Measurements from ENCODE around the gene TWF1.
A peak's percentile ranks its signal among the peaks of the same experiment; 100 is the strongest.
"Not testable (repeated sequence)": the region's sequence is repeated elsewhere in the genome, so short reads cannot be mapped to it uniquely, and the experiment has no call there.

Gene TWF1

DNA sequence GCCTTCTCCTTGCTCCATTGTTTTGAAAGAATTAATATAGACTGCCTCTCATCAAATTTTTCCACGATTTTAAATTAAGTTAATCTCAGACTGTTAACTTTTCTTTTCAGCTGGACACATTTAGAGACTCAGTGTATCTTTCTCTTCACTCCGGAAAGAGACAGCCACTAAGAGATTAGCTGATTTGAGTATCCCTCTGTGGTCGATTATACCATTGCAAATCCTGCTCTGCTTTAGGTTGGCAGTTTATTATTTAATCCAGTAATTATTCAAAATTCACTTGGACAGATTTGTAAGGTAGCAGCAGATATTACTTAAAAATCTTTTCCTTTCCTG lies 588 bp upstream of the TWF1 start:
- DNase-seq (ENCODE audit: low read depth in 1 of 2, low spot score in 1 of 2): no peak

- no peak for DNase-seq (ENCODE audit: low read depth in 1 of 2, low spot score in 1 of 2)
Measured at GRCh38 chr12:43805149-43805859, 813 bp downstream of the TWF1 start.

GRCh38 chr12:43797561-43798217 lies 8.4 kb downstream of the TWF1 start:
- no peak for DNase-seq (ENCODE audit: low read depth in 1 of 2, low spot score in 1 of 2)

- DNase-seq (ENCODE audit: low read depth in 1 of 2, low spot score in 1 of 2): no peak
Measured at GRCh38 chr12:43795716-43796280, 10.3 kb downstream of the TWF1 start.

GRCh38 chr12:43789941-43790340 lies 16.2 kb downstream of the TWF1 start:
- DNase-seq (ENCODE audit: low read depth in 1 of 2, low spot score in 1 of 2): no peak

DNA sequence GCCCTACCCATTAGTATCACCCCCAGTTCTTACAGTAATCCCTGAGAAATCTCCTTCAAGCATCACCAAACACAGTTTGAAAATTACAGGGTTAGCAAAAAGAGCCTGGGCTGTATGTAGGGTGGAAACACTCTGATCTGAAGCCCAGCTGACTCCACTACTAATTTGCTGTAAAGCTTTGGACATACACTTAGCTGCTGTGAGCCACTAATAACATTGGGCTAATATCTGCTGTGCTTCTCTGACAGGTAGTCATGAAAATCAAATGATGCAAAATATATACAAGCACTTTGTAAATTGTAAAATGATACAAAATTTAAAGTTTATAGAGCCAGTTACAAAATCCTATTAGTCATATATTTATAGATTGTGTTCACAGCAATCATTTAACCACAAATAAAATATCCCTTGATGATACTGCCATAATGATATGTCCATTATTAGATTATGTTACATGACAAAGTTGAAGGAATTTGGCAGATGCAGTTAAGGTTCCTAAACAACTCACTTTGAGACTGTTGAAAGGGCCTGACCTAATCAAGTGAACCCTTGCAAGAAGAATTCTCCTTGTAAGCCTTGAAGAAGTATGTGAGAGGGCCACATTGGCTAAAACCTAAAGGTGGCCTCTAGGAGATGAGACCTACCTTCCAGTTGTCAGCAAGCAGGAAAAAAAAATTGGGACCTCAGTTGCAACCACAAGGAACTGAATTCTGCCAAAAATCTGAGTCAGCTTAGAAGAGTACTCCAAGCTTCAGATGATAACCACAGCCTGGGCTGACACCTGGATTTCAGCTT lies 19.0 kb downstream of the TWF1 start:
- no peak for DNase-seq (ENCODE audit: low read depth in 1 of 2, low spot score in 1 of 2)

GRCh38 chr12:43776498-43776897 lies 29.6 kb downstream of the TWF1 start:
- no peak for DNase-seq (ENCODE audit: low read depth in 1 of 2, low spot score in 1 of 2)

- DNase-seq (ENCODE audit: low read depth in 1 of 2, low spot score in 1 of 2): no peak
Measured at GRCh38 chr12:43766291-43766690, 39.8 kb downstream of the TWF1 start.

DNA sequence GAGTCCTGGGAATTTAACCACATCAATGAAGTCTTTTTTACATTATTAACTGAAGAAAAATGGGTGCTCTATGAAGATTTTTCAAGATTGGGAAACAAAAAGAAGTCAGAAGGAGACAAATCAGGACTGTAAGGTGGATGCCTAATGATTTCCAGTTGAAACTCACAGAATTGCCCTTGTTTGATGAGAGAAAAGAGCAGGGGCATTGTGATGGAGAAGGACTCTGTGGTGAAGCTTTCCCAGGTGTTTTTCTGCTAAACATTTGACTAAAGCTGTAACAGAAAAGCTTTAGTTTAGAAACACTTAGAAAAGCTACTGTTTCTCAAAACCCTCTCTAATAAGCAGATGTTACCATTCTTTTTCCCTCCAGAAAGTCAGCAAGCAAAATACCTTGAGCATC lies 41.6 kb downstream of the TWF1 start:
- no peak for DNase-seq (ENCODE audit: low read depth in 1 of 2, low spot score in 1 of 2)

GRCh38 chr12:43763769-43764168 lies 42.3 kb downstream of the TWF1 start:
- DNase-seq (ENCODE audit: low read depth in 1 of 2, low spot score in 1 of 2): no peak

DNA sequence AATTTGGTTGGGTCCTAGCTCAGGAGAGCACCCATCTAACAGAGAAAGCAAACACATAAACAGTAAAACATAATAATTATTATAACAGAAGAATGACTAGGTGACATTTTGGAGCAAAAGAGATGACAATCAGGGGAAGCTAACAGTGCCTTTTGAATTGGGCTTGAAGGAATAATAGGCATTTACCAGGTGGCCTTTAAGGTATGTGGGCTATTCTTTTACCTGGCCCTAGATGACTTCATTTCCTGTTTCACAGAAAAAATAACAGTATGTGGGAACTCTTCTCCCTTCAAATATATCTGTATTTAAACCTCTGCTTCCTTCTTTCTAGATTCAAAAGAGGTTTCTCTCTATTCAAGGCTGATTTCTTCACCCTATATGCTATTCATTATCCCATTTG lies 43.5 kb downstream of the TWF1 start:
- no peak for DNase-seq (ENCODE audit: low read depth in 1 of 2, low spot score in 1 of 2)

DNA sequence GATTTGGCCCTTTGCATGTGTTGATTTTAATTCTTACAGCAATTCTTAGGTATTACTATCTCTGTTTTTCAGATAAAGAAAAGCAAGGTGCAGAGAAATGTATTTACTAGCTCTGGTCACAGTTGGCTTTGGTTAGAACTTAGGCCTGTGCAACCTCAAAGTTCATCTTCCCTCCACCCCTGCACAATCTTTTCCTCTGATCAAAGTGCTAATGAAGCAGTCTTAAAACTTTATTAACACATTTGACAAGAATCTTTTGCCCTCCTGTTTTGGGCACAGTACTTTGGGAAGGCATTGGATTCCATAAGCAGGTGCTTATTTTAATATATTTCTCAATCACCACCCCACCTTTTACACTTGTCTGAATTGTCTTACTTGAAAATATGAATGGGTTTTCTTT lies 44.6 kb downstream of the TWF1 start:
- no peak for DNase-seq (ENCODE audit: low read depth in 1 of 2, low spot score in 1 of 2)

DNA sequence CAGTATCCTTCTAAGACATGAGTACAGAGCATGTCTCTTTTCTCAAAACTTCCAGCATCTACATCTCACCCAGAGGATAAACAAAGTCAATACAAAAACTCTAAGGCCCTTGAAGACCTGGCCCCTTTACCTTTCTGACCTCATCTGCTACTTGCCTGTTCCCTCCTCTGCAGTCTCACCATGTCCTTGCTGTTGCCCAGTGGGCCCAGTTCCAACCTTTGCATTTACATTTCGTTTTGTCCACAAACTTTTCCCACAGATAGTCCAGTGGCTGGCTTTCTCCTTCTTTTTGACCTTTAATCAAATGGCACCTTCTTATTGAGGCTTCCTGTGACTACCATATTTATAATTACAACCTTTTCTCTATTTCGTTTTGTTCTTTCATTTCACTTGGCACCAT lies 45.7 kb downstream of the TWF1 start:
- DNase-seq (ENCODE audit: low read depth in 1 of 2, low spot score in 1 of 2): no peak

- DNase-seq (ENCODE audit: low read depth in 1 of 2, low spot score in 1 of 2): peak; percentile 87 to 94
Measured at GRCh38 chr12:43758728-43759563, 47.2 kb downstream of the TWF1 start, which contains the start of the genes IRAK4 and PUS7L. Gene IRAK4 (plus strand): TSS chr12:43758951. CDS start chr12:43768112, 9,161 bp downstream. Gene PUS7L (minus strand): TSS chr12:43758790. CDS start chr12:43755245, 3,545 bp downstream.

DNA sequence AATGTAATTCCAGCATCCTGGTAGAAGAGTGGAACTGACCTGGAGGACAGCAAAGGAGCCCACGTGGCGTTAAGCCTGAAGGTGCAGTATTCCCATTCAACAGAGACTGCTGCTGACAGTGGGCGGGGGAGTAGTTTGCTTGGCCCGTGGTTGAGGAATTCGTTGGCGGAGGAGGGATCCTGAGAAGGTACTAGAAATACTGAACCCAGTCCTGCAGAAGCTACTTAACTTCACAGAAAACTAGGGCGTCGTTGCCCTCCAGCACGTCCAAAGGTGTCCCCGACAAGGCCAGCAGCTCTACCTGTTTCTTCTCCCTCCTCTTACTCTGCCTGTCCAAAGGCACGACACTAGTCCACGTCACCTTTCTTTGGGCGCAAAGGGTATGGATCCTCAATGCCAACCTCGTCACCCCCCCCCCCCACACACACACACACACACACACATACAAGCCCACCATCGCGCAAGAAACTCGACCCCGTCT lies 47.8 kb downstream of the TWF1 start:
- peak in 1 of 2 donors; percentile 7 for DNase-seq (ENCODE audit: low read depth in 1 of 2, low spot score in 1 of 2)

DNA sequence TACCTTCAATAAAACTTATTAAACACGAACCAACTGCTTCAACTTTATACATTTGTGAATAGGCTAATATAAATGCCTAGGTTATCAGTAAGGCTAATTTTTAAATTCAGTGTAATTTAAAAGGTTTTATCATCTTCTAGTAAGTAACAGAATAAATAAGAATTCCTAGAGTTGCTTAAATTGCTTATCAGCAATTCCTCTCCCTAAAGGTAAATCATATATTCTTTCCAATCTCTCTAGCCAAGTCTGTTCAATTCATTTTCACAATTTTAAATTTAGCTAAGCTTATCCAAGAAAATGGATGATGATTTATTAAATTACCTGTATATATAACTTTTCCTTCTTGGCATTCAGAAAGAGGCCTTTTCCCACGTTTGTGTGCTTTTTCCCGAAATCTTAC lies 52.1 kb downstream of the TWF1 start:
- DNase-seq (ENCODE audit: low read depth in 1 of 2, low spot score in 1 of 2): no peak

GRCh38 chr12:43751360-43751759 lies 54.8 kb downstream of the TWF1 start:
- not testable (repeated sequence) for DNase-seq (ENCODE audit: low read depth in 1 of 2, low spot score in 1 of 2)

DNA sequence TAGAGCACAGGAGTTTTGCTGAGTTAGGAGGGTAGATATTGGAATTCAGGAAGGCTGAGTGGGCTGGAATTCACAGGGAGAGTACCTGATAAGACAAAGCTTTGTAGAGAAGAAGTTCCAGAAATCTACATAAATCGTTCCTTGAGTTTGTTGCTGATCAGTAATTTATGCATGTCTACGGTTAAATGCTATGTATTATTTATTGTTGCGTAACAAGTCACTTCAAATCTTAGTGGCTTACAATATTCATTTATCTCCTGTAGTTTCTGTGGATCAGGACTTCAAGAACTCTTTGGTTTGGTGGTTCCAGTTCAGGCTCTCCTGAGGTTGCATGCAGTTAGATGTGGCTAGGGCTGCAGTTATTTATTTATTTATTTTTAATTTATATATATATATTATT lies 55.3 kb downstream of the TWF1 start:
- DNase-seq (ENCODE audit: low read depth in 1 of 2, low spot score in 1 of 2): no peak

DNA sequence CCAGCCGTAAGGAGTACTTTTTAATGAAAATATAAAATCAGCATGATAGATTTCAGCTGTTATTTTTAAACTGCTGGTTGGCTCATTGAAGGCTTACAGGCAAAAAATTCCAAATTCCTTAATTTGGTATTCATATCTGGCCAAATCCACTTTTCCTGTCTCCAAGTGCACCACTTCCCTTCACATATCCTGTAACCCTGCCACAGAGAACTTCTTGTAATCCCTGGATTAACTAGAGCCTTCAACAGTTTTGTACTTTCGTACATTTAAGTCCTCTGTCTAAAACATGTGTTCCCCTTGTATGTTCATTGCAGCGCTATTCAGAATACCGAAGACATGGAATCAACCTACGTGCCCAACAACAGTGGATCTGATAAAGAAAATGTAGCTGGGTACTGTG lies 57.1 kb downstream of the TWF1 start:
- DNase-seq (ENCODE audit: low read depth in 1 of 2, low spot score in 1 of 2): no peak

DNA sequence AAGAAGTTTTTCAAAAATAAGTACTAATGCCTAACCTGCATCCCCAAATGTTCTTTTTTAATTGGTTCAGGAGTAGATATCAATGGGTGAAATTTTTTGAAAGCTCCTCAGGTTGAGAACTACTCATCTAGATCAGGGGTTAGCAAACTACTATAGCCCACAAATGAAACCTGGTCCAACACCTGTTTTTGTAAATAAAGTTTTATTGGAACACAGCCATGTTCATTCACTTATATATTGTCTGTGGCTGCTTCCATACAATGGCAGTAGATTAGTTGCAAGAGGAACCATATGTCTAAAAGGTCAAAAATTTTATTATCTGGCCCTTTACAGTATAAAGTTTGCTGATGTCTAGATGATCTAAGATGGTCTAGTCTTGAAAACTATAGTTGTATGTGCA lies 61.3 kb downstream of the TWF1 start:
- no peak for DNase-seq (ENCODE audit: low read depth in 1 of 2, low spot score in 1 of 2)

All from activated CD4-positive, alpha-beta T cell treated with anti-CD3 and anti-CD28 coated beads, Interleukin-2, amount 50 U/mL, for 24 hours (primary cell).